ENCODE measurements around the gene MCTP2.

The MCTP2 gene

DNA sequence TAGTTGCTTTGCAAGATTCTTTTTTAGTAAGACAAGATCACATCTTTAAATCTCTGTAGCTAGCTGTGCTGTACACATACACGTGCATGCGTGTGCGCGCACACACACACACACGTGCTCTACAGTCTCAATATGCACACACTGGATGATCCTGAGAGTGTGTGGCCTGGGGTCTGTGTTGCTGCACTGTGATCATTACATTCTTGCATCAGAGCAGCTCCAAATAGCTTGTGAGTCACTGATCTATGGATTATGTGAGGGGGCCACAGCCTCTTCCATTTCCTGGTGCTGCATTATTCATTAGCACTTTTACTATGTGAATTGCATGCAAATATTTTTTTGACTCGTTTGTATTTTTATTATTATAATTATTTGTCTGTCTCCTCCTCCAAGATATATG, 34.6 kb downstream of the MCTP2 start:
- no peak overlapping the region for H3K4me3 ChIP-seq (ENCODE audit: control insufficient read depth, low read depth, low read length)
- no peak for DNase-seq (ENCODE audit: low read depth)
- TF ChIP-seq, protein P1, sequence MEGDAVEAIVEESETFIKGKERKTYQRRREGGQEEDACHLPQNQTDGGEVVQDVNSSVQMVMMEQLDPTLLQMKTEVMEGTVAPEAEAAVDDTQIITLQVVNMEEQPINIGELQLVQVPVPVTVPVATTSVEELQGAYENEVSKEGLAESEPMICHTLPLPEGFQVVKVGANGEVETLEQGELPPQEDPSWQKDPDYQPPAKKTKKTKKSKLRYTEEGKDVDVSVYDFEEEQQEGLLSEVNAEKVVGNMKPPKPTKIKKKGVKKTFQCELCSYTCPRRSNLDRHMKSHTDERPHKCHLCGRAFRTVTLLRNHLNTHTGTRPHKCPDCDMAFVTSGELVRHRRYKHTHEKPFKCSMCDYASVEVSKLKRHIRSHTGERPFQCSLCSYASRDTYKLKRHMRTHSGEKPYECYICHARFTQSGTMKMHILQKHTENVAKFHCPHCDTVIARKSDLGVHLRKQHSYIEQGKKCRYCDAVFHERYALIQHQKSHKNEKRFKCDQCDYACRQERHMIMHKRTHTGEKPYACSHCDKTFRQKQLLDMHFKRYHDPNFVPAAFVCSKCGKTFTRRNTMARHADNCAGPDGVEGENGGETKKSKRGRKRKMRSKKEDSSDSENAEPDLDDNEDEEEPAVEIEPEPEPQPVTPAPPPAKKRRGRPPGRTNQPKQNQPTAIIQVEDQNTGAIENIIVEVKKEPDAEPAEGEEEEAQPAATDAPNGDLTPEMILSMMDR (IDR thresholded peaks at IDR 0.05; ENCODE audit: control insufficient read depth, insufficient read depth, low read depth, low read length, missing control alignments) = no peak

DNA sequence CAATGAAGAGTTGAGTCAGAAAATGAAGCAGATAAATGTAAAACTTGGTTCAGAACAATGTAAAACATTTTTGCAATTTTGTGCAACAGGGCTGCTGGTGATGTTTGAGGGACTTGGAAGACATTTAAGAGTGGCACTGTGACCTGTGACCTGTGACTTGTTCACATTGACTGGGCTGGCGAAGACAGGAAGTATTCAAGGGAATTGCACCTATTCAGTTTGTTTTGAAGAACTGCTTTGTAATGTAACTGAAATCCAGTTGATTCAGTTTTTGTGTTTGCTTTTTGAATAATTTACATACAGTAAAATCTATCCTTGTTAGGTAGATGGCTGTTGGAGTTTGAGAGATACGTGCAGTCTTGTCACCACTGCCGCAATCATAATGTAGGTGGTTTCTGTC, 35.4 kb downstream of the MCTP2 start:
- no peak overlapping the region for H3K4me3 ChIP-seq (ENCODE audit: control insufficient read depth, low read depth, low read length)
- DNase-seq (ENCODE audit: low read depth) = no peak
- TF ChIP-seq, protein P1 (IDR thresholded peaks at IDR 0.05; ENCODE audit: control insufficient read depth, insufficient read depth, low read depth, low read length, missing control alignments) = no peak

DNA sequence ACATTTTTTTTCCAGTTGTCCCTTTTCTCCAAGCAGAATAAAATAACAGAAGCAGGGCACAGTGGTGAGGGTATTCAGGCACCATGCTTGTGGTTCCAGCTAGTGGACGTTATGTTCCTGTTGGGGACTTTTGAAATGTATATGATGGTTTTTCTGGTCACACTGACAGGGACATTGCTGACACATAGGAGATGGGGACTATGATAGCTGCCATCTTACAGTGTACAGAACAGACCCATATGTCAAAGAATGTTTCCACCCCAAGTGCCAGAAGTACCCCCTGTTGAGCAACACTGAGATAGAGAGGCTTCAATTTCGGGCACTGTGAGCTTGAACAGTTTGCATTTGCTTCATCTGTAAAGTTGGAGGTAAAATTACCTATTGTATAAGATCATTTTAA, 38.6 kb downstream of the MCTP2 start:
- DNase-seq (ENCODE audit: low read depth) = no peak
- H3K4me3 ChIP-seq (ENCODE audit: control insufficient read depth, low read depth, low read length) = no peak overlapping the region
- TF ChIP-seq, protein P1 (IDR thresholded peaks at IDR 0.05; ENCODE audit: control insufficient read depth, insufficient read depth, low read depth, low read length, missing control alignments) = no peak

DNA sequence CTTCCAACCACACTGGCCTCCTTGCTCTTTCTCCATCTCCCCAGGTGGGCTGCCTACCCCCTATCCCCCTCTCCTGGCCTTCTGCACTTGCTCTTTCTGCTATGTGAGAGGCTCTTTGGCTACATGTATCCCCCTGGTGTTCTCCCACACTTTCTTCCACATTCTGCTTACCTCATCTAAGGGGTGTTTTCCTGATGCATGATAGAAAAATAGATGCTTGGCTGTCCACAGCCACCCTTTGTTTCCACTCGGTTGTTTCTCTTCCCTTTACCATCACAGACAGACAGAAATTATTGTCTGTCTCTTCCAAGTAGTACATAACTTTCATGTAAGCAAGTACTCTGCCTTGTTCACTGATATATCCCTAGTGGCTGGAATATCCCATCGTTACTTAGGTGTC, 39.2 kb downstream of the MCTP2 start:
- H3K4me3 ChIP-seq (ENCODE audit: control insufficient read depth, low read depth, low read length) = no peak overlapping the region
- no peak for DNase-seq (ENCODE audit: low read depth)
- TF ChIP-seq, protein P1 (IDR thresholded peaks at IDR 0.05; ENCODE audit: control insufficient read depth, insufficient read depth, low read depth, low read length, missing control alignments) = no peak

DNA sequence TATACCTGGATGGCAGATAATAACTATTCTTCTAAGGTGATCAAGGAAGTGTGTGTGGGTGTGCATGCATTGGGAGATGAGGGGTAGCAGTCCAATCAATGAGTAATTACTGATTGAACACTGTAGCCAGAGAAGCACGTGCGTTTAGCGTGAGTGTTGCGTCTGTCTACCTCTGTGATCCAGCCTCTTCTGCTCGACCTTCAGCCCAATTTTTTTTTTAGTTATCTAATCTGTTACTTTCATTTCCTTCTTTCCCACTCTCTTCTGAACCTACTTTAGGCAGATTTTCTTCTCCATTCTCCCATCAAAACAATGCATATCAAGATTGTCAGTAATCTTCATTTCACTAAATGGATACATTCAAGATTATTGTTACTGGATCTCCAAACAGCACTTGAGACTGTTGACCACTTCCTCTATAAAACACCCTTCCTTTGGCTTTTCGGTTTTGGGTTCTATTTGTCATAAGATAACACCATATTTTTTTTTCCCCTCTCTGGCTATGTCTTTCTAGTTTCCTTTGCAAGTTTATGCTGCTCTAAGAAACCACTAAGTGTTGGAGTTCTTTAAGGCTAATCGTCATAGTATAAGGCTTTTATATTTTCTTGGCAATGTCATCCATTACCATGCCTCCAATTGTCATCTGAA, 41.0 kb downstream of the MCTP2 start:
- no peak overlapping the region for H3K4me3 ChIP-seq (ENCODE audit: control insufficient read depth, low read depth, low read length)
- TF ChIP-seq, protein P1 (IDR thresholded peaks at IDR 0.05; ENCODE audit: control insufficient read depth, insufficient read depth, low read depth, low read length, missing control alignments) = no peak
- no peak for DNase-seq (ENCODE audit: low read depth)

DNA sequence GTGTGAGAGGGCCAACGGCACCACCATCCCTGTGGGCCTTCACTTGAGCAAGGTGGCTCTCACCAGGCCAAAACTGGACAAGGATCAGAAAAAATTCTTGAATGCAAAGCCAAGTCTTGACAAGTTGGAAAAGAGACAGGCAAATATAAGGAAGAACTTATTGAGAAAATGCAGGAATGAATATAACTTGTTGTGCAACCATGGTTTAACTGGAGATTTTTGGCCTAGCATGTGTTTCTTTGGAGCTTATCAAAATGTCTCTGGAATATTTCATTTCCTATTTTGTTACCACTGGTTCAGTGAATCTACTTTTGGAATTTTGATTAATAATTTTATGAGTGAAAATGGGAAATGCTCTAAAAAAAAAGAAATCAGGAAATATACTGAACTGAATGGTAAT, 42.5 kb downstream of the MCTP2 start:
- no peak for DNase-seq (ENCODE audit: low read depth)
- H3K4me3 ChIP-seq (ENCODE audit: control insufficient read depth, low read depth, low read length) = no peak overlapping the region
- TF ChIP-seq, protein P1 (IDR thresholded peaks at IDR 0.05; ENCODE audit: control insufficient read depth, insufficient read depth, low read depth, low read length, missing control alignments) = no peak

Measured in AG09309 (cell line).